SK-N-SH treated with all-trans-retinoic acid at 6 μM for 48 hours (cell line): ENCODE data around the gene CACNB2.

Experiments
- ARNTL ChIP-seq: fragments of 450-650 bp; formaldehyde crosslinking; IDR thresholded peaks from 2 replicates; pipeline ENCODE4 v1.5.0; 2020; ENCODE audit warnings: low read depth, mild to moderate bottlenecking, moderate library complexity, borderline replicate concordance
- BACH2 ChIP-seq: fragments of 250-450 bp; sonication (Bioruptor Pico); IDR thresholded peaks from 2 replicates; pipeline ENCODE4 v1.9.0; 2021; ENCODE audit warnings: mild to moderate bottlenecking, borderline replicate concordance
- CREB5 ChIP-seq: fragments of 250-450 bp; sonication (Bioruptor Pico); IDR thresholded peaks from 2 replicates; pipeline ENCODE4 v1.5.1; 2020; ENCODE audit warnings: low read depth, mild to moderate bottlenecking, moderate library complexity
- OSR1 ChIP-seq: fragments of 250-450 bp; sonication (Bioruptor Pico); IDR thresholded peaks from 2 replicates; pipeline ENCODE4 v1.8.0; 2022; ENCODE audit warnings: moderate library complexity, mild to moderate bottlenecking, inconsistent platforms
- SNAI2 ChIP-seq: fragments of 250-450 bp; sonication (Bioruptor Pico); IDR thresholded peaks from 2 replicates; pipeline ENCODE4 v1.5.0; 2020; ENCODE audit warnings: mild to moderate bottlenecking, moderate library complexity
- ZFP3 ChIP-seq: fragments of 250-450 bp; sonication (Bioruptor Pico); IDR thresholded peaks from 2 replicates; pipeline ENCODE4 v1.5.0; 2020; ENCODE audit warnings: mild to moderate bottlenecking, moderate library complexity
- ZFP30 ChIP-seq: fragments of 450-650 bp; formaldehyde crosslinking; IDR thresholded peaks from 2 replicates; pipeline ENCODE4 v1.5.0; 2022; ENCODE audit warnings: mild to moderate bottlenecking, moderate library complexity
- ZNF565 ChIP-seq: fragments of 450-650 bp; formaldehyde crosslinking; conservative IDR thresholded peaks from 2 replicates; pipeline ENCODE4 v1.5.0; 2020; ENCODE audit warnings: low read depth, mild to moderate bottlenecking, moderate library complexity
- ZNF70 ChIP-seq: fragments of 450-650 bp; formaldehyde crosslinking; IDR thresholded peaks from 2 replicates; pipeline ENCODE4 v1.5.0; 2020; ENCODE audit warnings: mild to moderate bottlenecking, moderate library complexity
- TF ChIP-seq, protein P1 (sequence below): fragments of 250-450 bp; sonication (Bioruptor Pico); IDR thresholded peaks from 2 replicates; pipeline ENCODE4 v1.8.0; 2021; ENCODE audit warnings: low read depth, mild to moderate bottlenecking, moderate library complexity, borderline replicate concordance
- TF ChIP-seq, protein P2 (sequence below): fragments of 250-450 bp; sonication (Bioruptor Pico); IDR thresholded peaks from 2 replicates; pipeline ENCODE4 v1.5.1; 2021; ENCODE audit warnings: mild to moderate bottlenecking, moderate library complexity

GRCh38 chr10:18137111-18137510 lies 3.1 kb upstream of the CACNB2 start:
- no peak for TF ChIP-seq BACH2 (CRISPR knock-in tag)
- TF ChIP-seq, protein P1, sequence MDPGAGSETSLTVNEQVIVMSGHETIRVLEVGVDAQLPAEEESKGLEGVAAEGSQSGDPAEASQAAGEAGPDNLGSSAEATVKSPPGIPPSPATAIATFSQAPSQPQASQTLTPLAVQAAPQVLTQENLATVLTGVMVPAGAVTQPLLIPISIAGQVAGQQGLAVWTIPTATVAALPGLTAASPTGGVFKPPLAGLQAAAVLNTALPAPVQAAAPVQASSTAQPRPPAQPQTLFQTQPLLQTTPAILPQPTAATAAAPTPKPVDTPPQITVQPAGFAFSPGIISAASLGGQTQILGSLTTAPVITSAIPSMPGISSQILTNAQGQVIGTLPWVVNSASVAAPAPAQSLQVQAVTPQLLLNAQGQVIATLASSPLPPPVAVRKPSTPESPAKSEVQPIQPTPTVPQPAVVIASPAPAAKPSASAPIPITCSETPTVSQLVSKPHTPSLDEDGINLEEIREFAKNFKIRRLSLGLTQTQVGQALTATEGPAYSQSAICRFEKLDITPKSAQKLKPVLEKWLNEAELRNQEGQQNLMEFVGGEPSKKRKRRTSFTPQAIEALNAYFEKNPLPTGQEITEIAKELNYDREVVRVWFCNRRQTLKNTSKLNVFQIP: no peak
- TF ChIP-seq ARNTL: no peak
- TF ChIP-seq ZFP3 (CRISPR knock-in tag): no peak
- no peak for TF ChIP-seq OSR1 (CRISPR knock-in tag)
- no peak for TF ChIP-seq SNAI2 (CRISPR knock-in tag)
- TF ChIP-seq ZFP30 (CRISPR knock-in tag): no peak
- no peak for TF ChIP-seq CREB5
- no peak for TF ChIP-seq ZNF70 (CRISPR knock-in tag)
- no peak for TF ChIP-seq ZNF565
- TF ChIP-seq, protein P2, sequence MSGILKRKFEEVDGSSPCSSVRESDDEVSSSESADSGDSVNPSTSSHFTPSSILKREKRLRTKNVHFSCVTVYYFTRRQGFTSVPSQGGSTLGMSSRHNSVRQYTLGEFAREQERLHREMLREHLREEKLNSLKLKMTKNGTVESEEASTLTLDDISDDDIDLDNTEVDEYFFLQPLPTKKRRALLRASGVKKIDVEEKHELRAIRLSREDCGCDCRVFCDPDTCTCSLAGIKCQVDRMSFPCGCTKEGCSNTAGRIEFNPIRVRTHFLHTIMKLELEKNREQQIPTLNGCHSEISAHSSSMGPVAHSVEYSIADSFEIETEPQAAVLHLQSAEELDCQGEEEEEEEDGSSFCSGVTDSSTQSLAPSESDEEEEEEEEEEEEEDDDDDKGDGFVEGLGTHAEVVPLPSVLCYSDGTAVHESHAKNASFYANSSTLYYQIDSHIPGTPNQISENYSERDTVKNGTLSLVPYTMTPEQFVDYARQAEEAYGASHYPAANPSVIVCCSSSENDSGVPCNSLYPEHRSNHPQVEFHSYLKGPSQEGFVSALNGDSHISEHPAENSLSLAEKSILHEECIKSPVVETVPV: no peak
